ENCODE results near the gene GNG7. TPM values are rescaled to one million over a fixed set of nuclear protein-coding genes. Genes with fewer than 3 reads are reported as not detected.

Gene GNG7
- total RNA-seq, 1 experiment from 2014 or later: 1.1 TPM

- Histone ChIP-seq H3K4me2 (ENCODE audit: low read length) (no peak overlapping the region), H3K9ac (ENCODE audit: low read length) (no peak overlapping the region), H2AFZ (ENCODE audit: low read length) (no peak overlapping the region), H4K20me1 (ENCODE audit: low read length) (no peaks in the 10 kb centered on the region), H3K4me1 (ENCODE audit: insufficient read depth, low read length) (peaks cover 32% of the 10 kb centered on the region), H3K27ac (ENCODE audit: low read length) (no peak overlapping the region), H3K79me2 (ENCODE audit: low read length) (peaks cover 22% of the 10 kb centered on the region), H3K9me3 (ENCODE audit: low read length) (no peaks in the 10 kb centered on the region), H3K9me2 (replicated peaks; ENCODE audit: low read length) (no peaks in the 10 kb centered on the region), H3F3A (ENCODE audit: low read length, unreplicated experiment) (no peaks in the 10 kb centered on the region), H3K27me3 (ENCODE audit: low read length) (no peaks in the 10 kb centered on the region), H3K4me3 (ENCODE audit: low read length) (no peak overlapping the region), H3K36me3 (ENCODE audit: low read depth, low read length) (no peaks in the 10 kb centered on the region)
- ChIA-PET POLR2A (ENCODE audit: unreplicated experiment) (no interaction called here), CTCF (no interaction called here)
- no peak for TF ChIP-seq EZH2phosphoT487 (IDR thresholded peaks at IDR 0.05; ENCODE audit: borderline replicate concordance, low read length)
- no peak for TF ChIP-seq EZH2 (IDR thresholded peaks at IDR 0.05; ENCODE audit: low read length, unreplicated experiment)
- TF ChIP-seq, protein P1, sequence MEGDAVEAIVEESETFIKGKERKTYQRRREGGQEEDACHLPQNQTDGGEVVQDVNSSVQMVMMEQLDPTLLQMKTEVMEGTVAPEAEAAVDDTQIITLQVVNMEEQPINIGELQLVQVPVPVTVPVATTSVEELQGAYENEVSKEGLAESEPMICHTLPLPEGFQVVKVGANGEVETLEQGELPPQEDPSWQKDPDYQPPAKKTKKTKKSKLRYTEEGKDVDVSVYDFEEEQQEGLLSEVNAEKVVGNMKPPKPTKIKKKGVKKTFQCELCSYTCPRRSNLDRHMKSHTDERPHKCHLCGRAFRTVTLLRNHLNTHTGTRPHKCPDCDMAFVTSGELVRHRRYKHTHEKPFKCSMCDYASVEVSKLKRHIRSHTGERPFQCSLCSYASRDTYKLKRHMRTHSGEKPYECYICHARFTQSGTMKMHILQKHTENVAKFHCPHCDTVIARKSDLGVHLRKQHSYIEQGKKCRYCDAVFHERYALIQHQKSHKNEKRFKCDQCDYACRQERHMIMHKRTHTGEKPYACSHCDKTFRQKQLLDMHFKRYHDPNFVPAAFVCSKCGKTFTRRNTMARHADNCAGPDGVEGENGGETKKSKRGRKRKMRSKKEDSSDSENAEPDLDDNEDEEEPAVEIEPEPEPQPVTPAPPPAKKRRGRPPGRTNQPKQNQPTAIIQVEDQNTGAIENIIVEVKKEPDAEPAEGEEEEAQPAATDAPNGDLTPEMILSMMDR (conservative IDR thresholded peaks at IDR 0.05; ENCODE audit: low read depth, low read length): no peak
- intact Hi-C loops (cut with micrococcal nuclease): no loop called here
- DNase-seq (no peak), ATAC-seq (no peak)
- BruUV-seq (replicated peaks): no TSS peak
These were observed 205.3 kb downstream of the GNG7 start for GRCh38 chr19:2497186-2497585.

- peak overlapping the region; percentile 21; the same call in 1 of the 2 replicates for H3K9ac ChIP-seq (ENCODE audit: low read length)
- H3K4me1 ChIP-seq (ENCODE audit: insufficient read depth, low read length): peaks cover 43% of the 10 kb centered on the region
- H4K20me1 ChIP-seq (ENCODE audit: low read length): no peaks in the 10 kb centered on the region
- no peaks in the 10 kb centered on the region for H3K27me3 ChIP-seq (ENCODE audit: low read length)
- H2AFZ ChIP-seq (ENCODE audit: low read length): peak overlapping the region; percentile 67; the same call in 1 of the 2 replicates
- intact Hi-C loops (cut with micrococcal nuclease): loop anchor here (2.0 kb wide), 1 partner anchor 45 kb away; no protein-coding TSS in a partner anchor
- peaks cover 22% of the 10 kb centered on the region for H3K79me2 ChIP-seq (ENCODE audit: low read length)
- CTCF ChIA-PET: no interaction called here
- H3F3A ChIP-seq (ENCODE audit: low read length, unreplicated experiment): no peaks in the 10 kb centered on the region
- TF ChIP-seq, protein P1 (conservative IDR thresholded peaks at IDR 0.05; ENCODE audit: low read depth, low read length): no peak
- no peak for TF ChIP-seq EZH2 (IDR thresholded peaks at IDR 0.05; ENCODE audit: low read length, unreplicated experiment)
- no peak for TF ChIP-seq EZH2phosphoT487 (IDR thresholded peaks at IDR 0.05; ENCODE audit: borderline replicate concordance, low read length)
- peak overlapping the region; percentile 92 for H3K27ac ChIP-seq (ENCODE audit: low read length)
- DNase-seq (no peak), ATAC-seq (no peak)
- POLR2A ChIA-PET (ENCODE audit: unreplicated experiment): interaction anchor here (0.6 to 1.0 kb wide), 2 partner anchors 24 to 45 kb away, joined by 3 read pairs; no protein-coding TSS in a partner anchor
- H3K36me3 ChIP-seq (ENCODE audit: low read depth, low read length): no peaks in the 10 kb centered on the region
- H3K9me3 ChIP-seq (ENCODE audit: low read length): no peaks in the 10 kb centered on the region
- TSS peak; percentile 33 for BruUV-seq (replicated peaks)
- peak overlapping the region; percentile 98; the same call in 1 of the 2 replicates for H3K4me3 ChIP-seq (ENCODE audit: low read length)
- H3K9me2 ChIP-seq (replicated peaks; ENCODE audit: low read length): no peaks in the 10 kb centered on the region
- peak overlapping the region; percentile 98 for H3K4me2 ChIP-seq (ENCODE audit: low read length)
These were observed 206.7 kb downstream of the GNG7 start for GRCh38 chr19:2495651-2496316.

DNA sequence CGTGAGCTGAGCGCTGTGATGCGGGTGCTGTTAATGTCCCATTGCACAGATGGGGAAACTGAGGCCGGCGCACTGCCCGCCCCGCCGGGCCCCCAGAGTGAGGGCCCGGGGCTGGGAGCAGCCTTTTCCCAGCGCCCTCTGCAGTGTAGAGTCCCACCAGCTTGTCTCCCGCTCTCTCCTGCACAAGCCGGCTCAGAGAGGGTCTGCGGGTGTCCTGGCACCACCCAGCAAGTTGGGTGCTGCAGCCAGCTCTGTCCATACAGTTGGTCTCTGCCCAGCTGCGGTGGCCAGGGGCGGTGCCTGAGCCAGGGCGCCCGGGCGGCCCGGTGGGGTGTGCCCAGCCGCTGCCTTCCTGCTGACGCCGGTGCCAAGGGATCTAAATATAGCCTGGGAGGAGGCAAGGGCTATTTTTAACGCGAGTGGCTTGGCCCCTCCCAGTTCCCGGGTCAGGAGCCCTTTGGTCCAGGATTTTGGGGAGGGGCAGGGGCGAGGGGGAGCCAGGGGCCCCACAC lies 207.3 kb downstream of the GNG7 start:
- peak overlapping the region; percentile 98 for H3K4me2 ChIP-seq (ENCODE audit: low read length)
- peak overlapping the region; percentile 89 for H3K9ac ChIP-seq (ENCODE audit: low read length)
- peak overlapping the region; percentile 67 for H2AFZ ChIP-seq (ENCODE audit: low read length)
- ATAC-seq (peak; percentile 51), DNase-seq (peak; percentile 71)
- no peaks in the 10 kb centered on the region for H3K9me3 ChIP-seq (ENCODE audit: low read length)
- POLR2A ChIA-PET (ENCODE audit: unreplicated experiment): interaction anchor here (0.6 to 1.4 kb wide), 4 partner anchors 19 to 46 kb away, joined by 3 to 6 read pairs (median 4); partner anchors contain the start of gene GADD45B
- peak overlapping the region; percentile 92 for H3K27ac ChIP-seq (ENCODE audit: low read length)
- no peaks in the 10 kb centered on the region for H3K27me3 ChIP-seq (ENCODE audit: low read length)
- H4K20me1 ChIP-seq (ENCODE audit: low read length): no peaks in the 10 kb centered on the region
- intact Hi-C loops (cut with micrococcal nuclease): loop anchor here (2.0 kb wide), 1 partner anchor 46 kb away; no protein-coding TSS in a partner anchor
- peaks cover 22% of the 10 kb centered on the region for H3K79me2 ChIP-seq (ENCODE audit: low read length)
- no TSS peak for BruUV-seq (replicated peaks)
- TF ChIP-seq, protein P1 (conservative IDR thresholded peaks at IDR 0.05; ENCODE audit: low read depth, low read length): no peak
- TF ChIP-seq EZH2phosphoT487 (IDR thresholded peaks at IDR 0.05; ENCODE audit: borderline replicate concordance, low read length) (no peak), EZH2 (IDR thresholded peaks at IDR 0.05; ENCODE audit: low read length, unreplicated experiment) (no peak)
- H3K9me2 ChIP-seq (replicated peaks; ENCODE audit: low read length): no peaks in the 10 kb centered on the region
- H3K4me1 ChIP-seq (ENCODE audit: insufficient read depth, low read length): peaks cover 46% of the 10 kb centered on the region
- no peaks in the 10 kb centered on the region for H3F3A ChIP-seq (ENCODE audit: low read length, unreplicated experiment)
- peak overlapping the region; percentile 98 for H3K4me3 ChIP-seq (ENCODE audit: low read length)
- CTCF ChIA-PET: no interaction called here
- H3K36me3 ChIP-seq (ENCODE audit: low read depth, low read length): no peaks in the 10 kb centered on the region
